GM12878 (cell line): ENCODE data around the gene C1orf35. TPM values are rescaled to one million over a fixed set of nuclear protein-coding genes. Genes with fewer than 3 reads are reported as not detected.
A peak's percentile ranks its signal among the peaks of the same experiment; 100 is the strongest.

Source experiments
- ATAC-seq: fragments of 200-7000 bp; cut with Tn5 transposase; 3 replicates; pipeline ENCODE4 v1.9.1; 2020; ENCODE audit warnings: mild to moderate bottlenecking, moderate library complexity
- BruUV-seq: library from RNA; stranded (reverse); fragments of 400-500 nt; replicated peaks from 2 replicates; lab custom pipeline; 2021; lab: Mats Ljungman, UMichigan
- CTCF ChIA-PET: fragments of 300-600 bp; sonication (Branson Sonifier 250); formaldehyde crosslinking; extraction: SDS; loops from one replicate; lab custom pipeline; 2021; ENCODE audit warnings: inconsistent platforms; lab: Yijun Ruan, JAX
- POLR2A ChIA-PET: fragments of 350-600 bp; formaldehyde crosslinking; extraction: SDS; loops from one replicate; lab custom pipeline; 2021; ENCODE audit warnings: inconsistent platforms; lab: Charles Lee
- RAD21 ChIA-PET: fragments of 300-600 bp; sonication (Branson Sonifier 250); formaldehyde crosslinking; loops from one replicate; lab custom pipeline; 2023; ENCODE audit warnings: antibody characterized with exemption; ENCODE audit not compliant: unreplicated experiment; lab: Charles Lee
- SMC1A ChIA-PET: fragments of 300-600 bp; sonication (Branson Sonifier 250); formaldehyde crosslinking; loops from one replicate; lab custom pipeline; 2023; ENCODE audit not compliant: unreplicated experiment, uncharacterized antibody; lab: Charles Lee
- DNase-seq: peaks from one replicate; pipeline ENCODE4 v3.0.0-alpha.2; 2011; ENCODE audit warnings: low read depth, low spot score
- FAIRE-seq: peaks from 3 replicates; lab custom pipeline; 2011; peaks lifted over from hg19 to GRCh38; lab: Jason Lieb, UNC
- H2AFZ ChIP-seq: 2 replicates; pipeline ENCODE4 v1.6.0; 2011; ENCODE audit warnings: low read depth, low read length, control low read depth; ENCODE audit not compliant: control insufficient read depth
- H3K27ac ChIP-seq: 2 replicates; pipeline ENCODE4 v1.5.1; 2011; ENCODE audit warnings: control low read depth; ENCODE audit not compliant: control insufficient read depth, insufficient read depth
- H3K27me3 ChIP-seq, 2 experiments: replicated peaks in 1 of 2; 2 replicates each; pipeline versions ENCODE4 v1.6.0 to v1.6.1; 2011; ENCODE audit warnings: low read length in 1 of 2; ENCODE audit not compliant: control insufficient read depth in 2 of 2, insufficient read depth in 2 of 2
- H3K36me3 ChIP-seq, 2 experiments: 2 replicates each; pipeline ENCODE4 v1.5.1; 2011; ENCODE audit warnings: low read length in 1 of 2; ENCODE audit not compliant: control insufficient read depth in 2 of 2, insufficient read depth in 2 of 2
- H3K4me1 ChIP-seq: 2 replicates; pipeline ENCODE4 v1.6.1; 2011; ENCODE audit warnings: mild to moderate bottlenecking, low read length, moderate library complexity, mixed read lengths; ENCODE audit not compliant: control insufficient read depth, insufficient read depth
- H3K4me2 ChIP-seq: 2 replicates; pipeline ENCODE4 v1.6.0; 2011; ENCODE audit warnings: control low read depth; ENCODE audit not compliant: control insufficient read depth, insufficient read depth
- H3K4me3 ChIP-seq: fragments of 200-600 bp; sonication (generic); 2 replicates; pipeline ENCODE4 v1.5.1; 2016
- H3K79me2 ChIP-seq: 2 replicates; pipeline ENCODE4 v1.6.0; 2011; ENCODE audit warnings: low read length; ENCODE audit not compliant: control insufficient read depth, insufficient read depth
- H3K9ac ChIP-seq: 2 replicates; pipeline ENCODE4 v1.8.0; 2011; ENCODE audit warnings: low read length, control low read depth, mixed read lengths; ENCODE audit not compliant: control insufficient read depth, insufficient read depth
- H3K9me3 ChIP-seq: replicated peaks from 3 replicates; pipeline ENCODE4 v1.5.1; 2011; ENCODE audit warnings: mild to moderate bottlenecking, low read length; ENCODE audit not compliant: control insufficient read depth, insufficient read depth
- H4K20me1 ChIP-seq: 2 replicates; pipeline ENCODE4 v1.6.0; 2011; ENCODE audit not compliant: control insufficient read depth, insufficient read depth
- BMI1 ChIP-seq: fragments of 450-650 bp; IDR thresholded peaks from 2 replicates; pipeline ENCODE4 v1.6.1; 2016; ENCODE audit warnings: mild to moderate bottlenecking, moderate library complexity, borderline replicate concordance
- CREM ChIP-seq: IDR thresholded peaks from 2 replicates; pipeline ENCODE4 v1.6.1; 2014; ENCODE audit warnings: antibody characterized with exemption, low read depth
- IRF4 ChIP-seq: IDR thresholded peaks from 2 replicates; pipeline ENCODE4 v1.6.1; 2011; ENCODE audit warnings: low read depth, low read length
- POLR2A ChIP-seq: IDR thresholded peaks from 2 replicates; pipeline ENCODE4 v1.6.1; 2011; ENCODE audit warnings: low read depth, mild to moderate bottlenecking, low read length
- POLR2AphosphoS5 ChIP-seq: IDR thresholded peaks from 2 replicates; pipeline ENCODE4 v1.6.1; 2011; ENCODE audit warnings: mild to moderate bottlenecking, low read length, inconsistent platforms
- RB1 ChIP-seq: fragments of 450-650 bp; formaldehyde crosslinking; IDR thresholded peaks from 2 replicates; pipeline ENCODE4 v1.6.1; 2017; ENCODE audit warnings: mild to moderate bottlenecking, borderline replicate concordance
- SMAD1 ChIP-seq: fragments of 450-650 bp; IDR thresholded peaks from 2 replicates; pipeline ENCODE4 v1.6.1; 2018; ENCODE audit warnings: mild to moderate bottlenecking, low read depth; ENCODE audit not compliant: partially characterized antibody
- SPI1 ChIP-seq: IDR thresholded peaks from 2 replicates; pipeline ENCODE4 v1.6.1; 2011; ENCODE audit warnings: low read depth, mild to moderate bottlenecking, low read length, moderate library complexity, borderline replicate concordance; ENCODE audit not compliant: insufficient read depth
- WGBS: methylation state at CpG from one replicate; pipeline ENCODE4 v1.1.6; 2016; ENCODE audit warnings: low lambda C conversion rate; ENCODE audit not compliant: insufficient replicate concordance, insufficient coverage; ENCODE audit errors: missing lambda C conversion rate; 5-methylcytosine and 5-hydroxymethylcytosine counted together
- in situ Hi-C: fragments of 300-500 bp; cut with MboI; formaldehyde crosslinking; loops from 9 replicates; pipeline ENCODE4 v1.14.3; 2018; ENCODE audit warnings: mixed read lengths
- intact Hi-C: fragments of 100-400 bp; cut with micrococcal nuclease; formaldehyde crosslinking; loops from one replicate; pipeline ENCODE4 v1.14.2; 2022; ENCODE audit not compliant: unreplicated experiment
- polyA plus RNA-seq, 11 experiments: library from polyadenylated mRNA; depleted of rRNA in 4 of 11; unstranded in 6 of 11; stranded (reverse) in 5 of 11; fragments of >200 nt; fragmentation: Nextera tagmentation in 4 of 11; fragmentation: Illumina TruSeq in 1 of 11; extraction: Ambion mirVana in 4 of 11; extraction: Trizol in 1 of 11; gene quantifications; 1 replicate in 1 of 11; 2 replicates in 10 of 11; pipeline versions ENCODE4 v1.2.1 to v1.2.3, GENCODE V29; 2011 to 2016; ENCODE audit warnings: inconsistent platforms in 2 of 11, missing spikeins in 2 of 11, low read depth in 1 of 11
- total RNA-seq, 4 experiments: library from RNA; depleted of rRNA in 3 of 4; stranded (reverse); fragments of >200 nt in 3 of 4; fragmentation: Illumina TruSeq in 1 of 4; extraction: Trizol in 1 of 4; gene quantifications; 2 replicates each; pipeline versions ENCODE4 v1.2.1 to v1.2.3, GENCODE V29; 2013 to 2021
- TF ChIP-seq, protein P1 (sequence below): fragments of 450-650 bp; conservative IDR thresholded peaks from 2 replicates; pipeline ENCODE4 v1.6.1; 2017; ENCODE audit warnings: mild to moderate bottlenecking, moderate library complexity
- TF ChIP-seq, protein P2 (sequence below): fragments of 150-350 bp; IDR thresholded peaks from 2 replicates; pipeline ENCODE4 v1.6.1; 2014; ENCODE audit warnings: mild to moderate bottlenecking, low read depth, low read length

The C1orf35 gene
- total and polyA plus RNA-seq, 10 of the 15 experiments (the other 5 are each of a cell fraction or from before 2014, with no cell fraction given) = 2.5 to 27.0 (median 10.6) TPM

DNA sequence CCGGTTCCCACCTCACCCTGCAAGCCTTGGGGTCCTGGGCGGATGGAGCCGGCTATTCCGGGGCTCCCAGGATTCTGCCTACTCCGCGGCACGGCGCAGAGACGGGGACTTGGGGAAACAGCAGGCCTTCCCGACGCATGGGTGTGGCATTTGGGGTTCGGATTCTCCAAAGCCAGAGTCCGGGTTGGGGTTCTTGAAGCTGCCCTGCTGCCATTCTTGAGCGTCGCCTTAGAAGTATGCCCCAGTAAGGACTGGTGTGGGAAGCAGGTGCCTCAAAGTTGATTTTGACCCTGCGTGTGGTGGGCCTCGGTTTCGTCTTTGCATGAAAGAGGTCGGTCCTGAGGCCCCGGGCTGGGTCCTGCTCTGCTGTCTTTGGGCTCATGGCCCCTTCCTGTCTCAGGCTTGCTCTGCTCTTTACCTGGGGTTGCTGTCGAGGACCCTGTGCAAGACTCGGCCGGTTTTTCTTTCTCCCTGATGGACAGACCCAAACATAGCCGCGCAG is 37.6 kb upstream of the C1orf35 start:
- H3K9me3 ChIP-seq = no peaks in the 10 kb centered on the region
- H2AFZ ChIP-seq = peak overlapping the region; percentile 59; the same call in 1 of the 2 replicates
- intact Hi-C loops (loop anchor here (1.0 to 2.0 kb wide), 3 partner anchors 25 to 58 kb away; partner anchors contain the start of genes ARF1, IBA57 and MRPL55), in situ Hi-C loops (no loop called here)
- H3K36me3 ChIP-seq = peaks cover 4 to 8% of the 10 kb centered on the region in 2 experiments; a peak in 3 of 4 replicates
- no TSS peak for BruUV-seq
- H3K27me3 ChIP-seq = no peaks in the 10 kb centered on the region
- H4K20me1 ChIP-seq = peaks cover 6% of the 10 kb centered on the region; the same call in 1 of the 2 replicates
- ChIA-PET RAD21 (interaction anchor here (1.2 to 1.4 kb wide), 2 partner anchors 24 to 26 kb away, joined by 5 to 8 read pairs; partner anchors contain the start of gene IBA57), CTCF (interaction anchor here (1.0 to 6.1 kb wide), 2 partner anchors 26 to 141 kb away, joined by 3 to 54 read pairs; partner anchors contain the start of gene IBA57), SMC1A (interaction anchor here (1.1 kb wide), 1 partner anchor 24 kb away, joined by 3 read pairs; no protein-coding TSS in a partner anchor), POLR2A (interaction anchor here (0.6 to 5.6 kb wide), 5 partner anchors 21 to 58 kb away, joined by 3 to 43 read pairs (median 3); partner anchors contain the start of genes ARF1 and IBA57)
- peak overlapping the region; percentile 96 for H3K27ac ChIP-seq
- H3K4me1 ChIP-seq = peaks cover 17% of the 10 kb centered on the region
- H3K4me2 ChIP-seq = peak overlapping the region; percentile 86
- peak; percentile 17; the same call in 1 of the 2 replicates for TF ChIP-seq POLR2A
- TF ChIP-seq RB1 = no peak
- under 1% methylated on average over 25 of the region's 25 CpGs for WGBS
- FAIRE-seq = no peak
- peak; percentile 3 for ATAC-seq
- peaks cover 52% of the 10 kb centered on the region for H3K79me2 ChIP-seq
- no peak for DNase-seq
- peak overlapping the region; percentile 85 for H3K4me3 ChIP-seq
- H3K9ac ChIP-seq = peak overlapping the region; percentile 95

DNA sequence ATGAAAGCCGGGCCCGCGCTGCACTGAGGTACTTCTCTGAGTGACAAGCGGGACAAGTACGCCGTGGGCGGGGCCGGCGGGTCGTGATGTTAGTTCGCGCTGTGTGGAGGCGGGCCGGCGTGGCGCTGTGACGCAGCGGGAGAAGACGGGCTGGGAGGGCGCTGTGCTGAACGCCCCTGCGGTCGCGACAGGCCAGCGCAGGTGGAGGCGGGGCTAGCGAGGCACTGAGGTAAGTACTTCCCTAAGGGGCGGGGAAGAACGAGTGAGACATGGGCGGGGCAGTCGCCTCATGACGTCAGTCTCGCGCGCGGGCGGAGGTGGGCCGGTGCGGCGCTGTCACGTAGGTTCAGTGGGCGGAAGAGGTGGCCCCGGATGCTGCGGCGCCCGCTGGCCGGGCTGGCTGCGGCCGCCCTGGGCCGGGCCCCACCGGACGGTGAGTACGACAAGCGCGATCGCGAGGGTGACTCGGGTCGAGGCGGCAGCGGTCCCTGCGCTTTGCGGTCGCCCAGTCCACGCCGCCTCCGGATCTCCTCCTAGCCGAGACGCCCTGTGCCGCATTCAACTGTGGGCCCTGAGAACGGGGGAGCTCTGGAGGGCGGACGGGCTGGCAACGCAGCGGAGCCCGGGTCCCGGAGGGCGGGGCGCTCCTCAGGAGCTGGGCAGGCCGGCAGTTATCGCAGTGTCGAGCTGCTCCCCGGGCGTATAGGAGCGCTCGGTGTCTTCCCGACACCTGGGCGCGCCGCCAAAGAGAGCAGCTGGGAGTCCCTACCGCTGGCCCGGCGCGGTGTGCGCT is 37.0 kb upstream of the C1orf35 start, which contains the start of gene GUK1:
GUK1 (plus strand) TSS at position 349 of the 793 bp plus-strand sequence; CDS start at position 373, 24 bp downstream.
- ChIA-PET POLR2A (interaction anchor here (0.6 to 5.6 kb wide), 6 partner anchors 22 to 58 kb away, joined by 3 to 43 read pairs (median 3); partner anchors contain the start of genes ARF1 and IBA57), SMC1A (interaction anchor here (1.1 to 2.4 kb wide), 2 partner anchors 25 to 26 kb away, joined by 3 to 9 read pairs; no protein-coding TSS in a partner anchor), CTCF (interaction anchor here (1.0 to 6.1 kb wide), 3 partner anchors 10 to 140 kb away, joined by 3 to 54 read pairs (median 12); partner anchors contain the start of gene IBA57), RAD21 (interaction anchor here (1.2 to 1.4 kb wide), 2 partner anchors 25 to 27 kb away, joined by 5 to 8 read pairs; partner anchors contain the start of gene IBA57)
- H3K27me3 ChIP-seq = no peaks in the 10 kb centered on the region
- peak within 1 kb of the TSS; percentile 95 for H3K9ac ChIP-seq
- peaks cover 17% of the 10 kb centered on the region for H3K4me1 ChIP-seq
- 0 out of 2 replicates have a peak, but pooled peaks cover 3% of the 10 kb centered on the region for H4K20me1 ChIP-seq
- DNase-seq = peak; percentile 98
- intact Hi-C loops = loop anchor here (1.0 to 2.0 kb wide), 3 partner anchors 25 to 57 kb away; partner anchors contain the start of genes ARF1, IBA57 and MRPL55
- TSS peak; percentile 74 for BruUV-seq
- peak within 1 kb of the TSS; percentile 88 for H3K4me3 ChIP-seq
- H3K79me2 ChIP-seq = peaks cover 47% of the 10 kb centered on the region
- FAIRE-seq = no peak
- H3K9me3 ChIP-seq = no peaks in the 10 kb centered on the region
- H3K27ac ChIP-seq = peak within 1 kb of the TSS; percentile 96
- ATAC-seq = peak; percentile 88
- in situ Hi-C loops = loop anchor here (5.0 kb wide), 1 partner anchor 32 kb away; no protein-coding TSS in a partner anchor
- under 1% methylated on average over 90 of the region's 95 CpGs for WGBS
- peak within 1 kb of the TSS; percentile 86 for H3K4me2 ChIP-seq
- peaks cover 2 to 8% of the 10 kb centered on the region in 2 experiments; a peak in 3 of 4 replicates for H3K36me3 ChIP-seq
- peak within 1 kb of the TSS; percentile 92 for H2AFZ ChIP-seq
- TF ChIP-seq SMAD1 (no peak), SPI1 (no peak; the same call in 1 of the 2 replicates), POLR2AphosphoS5 (peak; percentile 87), BMI1 (no peak), CREM (peak; percentile 94), IRF4 (no peak)
- TF ChIP-seq, protein P1, sequence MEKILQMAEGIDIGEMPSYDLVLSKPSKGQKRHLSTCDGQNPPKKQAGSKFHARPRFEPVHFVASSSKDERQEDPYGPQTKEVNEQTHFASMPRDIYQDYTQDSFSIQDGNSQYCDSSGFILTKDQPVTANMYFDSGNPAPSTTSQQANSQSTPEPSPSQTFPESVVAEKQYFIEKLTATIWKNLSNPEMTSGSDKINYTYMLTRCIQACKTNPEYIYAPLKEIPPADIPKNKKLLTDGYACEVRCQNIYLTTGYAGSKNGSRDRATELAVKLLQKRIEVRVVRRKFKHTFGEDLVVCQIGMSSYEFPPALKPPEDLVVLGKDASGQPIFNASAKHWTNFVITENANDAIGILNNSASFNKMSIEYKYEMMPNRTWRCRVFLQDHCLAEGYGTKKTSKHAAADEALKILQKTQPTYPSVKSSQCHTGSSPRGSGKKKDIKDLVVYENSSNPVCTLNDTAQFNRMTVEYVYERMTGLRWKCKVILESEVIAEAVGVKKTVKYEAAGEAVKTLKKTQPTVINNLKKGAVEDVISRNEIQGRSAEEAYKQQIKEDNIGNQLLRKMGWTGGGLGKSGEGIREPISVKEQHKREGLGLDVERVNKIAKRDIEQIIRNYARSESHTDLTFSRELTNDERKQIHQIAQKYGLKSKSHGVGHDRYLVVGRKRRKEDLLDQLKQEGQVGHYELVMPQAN = peak; percentile 93
- TF ChIP-seq, protein P2, sequence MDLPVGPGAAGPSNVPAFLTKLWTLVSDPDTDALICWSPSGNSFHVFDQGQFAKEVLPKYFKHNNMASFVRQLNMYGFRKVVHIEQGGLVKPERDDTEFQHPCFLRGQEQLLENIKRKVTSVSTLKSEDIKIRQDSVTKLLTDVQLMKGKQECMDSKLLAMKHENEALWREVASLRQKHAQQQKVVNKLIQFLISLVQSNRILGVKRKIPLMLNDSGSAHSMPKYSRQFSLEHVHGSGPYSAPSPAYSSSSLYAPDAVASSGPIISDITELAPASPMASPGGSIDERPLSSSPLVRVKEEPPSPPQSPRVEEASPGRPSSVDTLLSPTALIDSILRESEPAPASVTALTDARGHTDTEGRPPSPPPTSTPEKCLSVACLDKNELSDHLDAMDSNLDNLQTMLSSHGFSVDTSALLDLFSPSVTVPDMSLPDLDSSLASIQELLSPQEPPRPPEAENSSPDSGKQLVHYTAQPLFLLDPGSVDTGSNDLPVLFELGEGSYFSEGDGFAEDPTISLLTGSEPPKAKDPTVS = no peak
